GM18520 (cell line): ENCODE measurements around the gene KPRP.

Source experiments
- ATAC-seq: cut with Tn5 transposase; IDR thresholded peaks from one replicate; pipeline ENCODE4 v1.9.1; 2021; ENCODE audit not compliant: unreplicated experiment

Gene KPRP

DNA sequence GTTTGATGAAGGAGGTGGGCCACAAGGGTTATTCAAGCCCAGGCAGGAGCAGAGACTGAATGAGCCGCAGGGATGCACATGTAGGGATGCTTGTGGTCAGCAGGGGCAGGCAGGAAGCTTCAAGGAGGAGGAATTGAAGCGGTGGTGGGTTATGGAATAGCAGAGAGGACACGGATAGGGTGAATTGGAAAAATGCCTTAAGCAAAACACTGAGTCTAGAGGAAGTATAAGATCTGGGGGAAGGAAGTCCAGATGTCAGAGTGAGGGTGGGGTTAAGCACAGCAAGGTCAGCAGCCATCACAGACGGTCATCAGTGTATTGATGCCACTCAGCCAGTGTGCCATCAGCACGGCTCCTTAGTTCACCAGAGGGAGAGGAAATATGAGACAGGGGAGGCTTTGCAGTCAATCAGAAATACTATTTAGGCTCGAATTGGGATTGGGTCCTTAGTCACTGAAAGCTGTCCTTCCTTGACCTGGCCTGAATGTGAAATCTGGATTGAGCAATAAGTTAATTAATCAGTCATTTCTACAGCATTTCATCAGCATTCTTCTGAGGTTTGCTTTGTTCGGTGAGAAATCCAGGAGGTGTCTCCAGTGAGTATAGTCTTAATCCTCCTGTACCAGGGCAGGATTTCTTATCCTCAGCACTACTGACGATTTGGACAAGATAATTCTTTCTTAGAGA is 11.2 kb downstream of the KPRP start:
- no peak for ATAC-seq

DNA sequence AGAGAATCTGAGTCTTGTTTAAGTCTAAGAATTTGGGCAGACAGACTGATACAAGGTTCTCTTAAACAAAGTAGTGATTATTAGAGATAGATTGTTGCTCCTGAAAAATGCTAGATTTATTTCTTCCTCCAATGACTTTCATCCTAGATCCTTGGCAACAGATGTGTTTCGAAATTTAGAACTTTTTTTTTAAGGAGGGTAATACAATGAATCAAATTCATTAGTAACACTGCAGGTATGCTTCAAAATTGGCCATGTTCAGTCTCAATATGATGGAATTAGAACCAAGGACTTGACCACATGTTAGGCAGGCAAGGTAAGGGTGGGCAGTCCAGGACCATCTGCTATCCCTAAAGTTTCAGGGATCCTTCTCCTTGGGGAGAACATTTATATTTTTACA is 12.6 kb downstream of the KPRP start:
- no peak for ATAC-seq

GRCh38 chr1:152774875-152775274 is 17.1 kb downstream of the KPRP start, which contains the start of gene LCE1F:
Gene LCE1F, plus strand, starts transcription at chr1:152775140. Its CDS starts 1,232 bp downstream, at chr1:152776372.
- no peak for ATAC-seq

DNA sequence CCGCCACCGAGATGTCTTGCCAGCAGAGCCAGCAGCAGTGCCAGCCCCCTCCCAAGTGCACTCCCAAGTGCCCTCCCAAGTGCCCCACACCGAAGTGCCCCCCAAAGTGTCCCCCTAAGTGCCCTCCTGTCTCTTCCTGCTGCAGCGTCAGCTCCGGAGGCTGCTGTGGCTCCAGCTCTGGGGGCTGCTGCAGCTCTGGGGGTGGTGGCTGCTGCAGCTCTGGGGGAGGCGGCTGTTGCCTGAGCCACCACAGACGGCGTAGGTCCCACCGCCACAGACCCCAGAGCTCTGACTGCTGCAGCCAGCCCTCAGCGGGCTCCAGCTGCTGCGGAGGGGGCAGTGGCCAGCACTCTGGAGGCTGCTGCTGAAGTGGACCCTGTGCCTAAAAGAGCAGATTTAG is 18.5 kb downstream of the KPRP start:
- ATAC-seq: no peak

DNA sequence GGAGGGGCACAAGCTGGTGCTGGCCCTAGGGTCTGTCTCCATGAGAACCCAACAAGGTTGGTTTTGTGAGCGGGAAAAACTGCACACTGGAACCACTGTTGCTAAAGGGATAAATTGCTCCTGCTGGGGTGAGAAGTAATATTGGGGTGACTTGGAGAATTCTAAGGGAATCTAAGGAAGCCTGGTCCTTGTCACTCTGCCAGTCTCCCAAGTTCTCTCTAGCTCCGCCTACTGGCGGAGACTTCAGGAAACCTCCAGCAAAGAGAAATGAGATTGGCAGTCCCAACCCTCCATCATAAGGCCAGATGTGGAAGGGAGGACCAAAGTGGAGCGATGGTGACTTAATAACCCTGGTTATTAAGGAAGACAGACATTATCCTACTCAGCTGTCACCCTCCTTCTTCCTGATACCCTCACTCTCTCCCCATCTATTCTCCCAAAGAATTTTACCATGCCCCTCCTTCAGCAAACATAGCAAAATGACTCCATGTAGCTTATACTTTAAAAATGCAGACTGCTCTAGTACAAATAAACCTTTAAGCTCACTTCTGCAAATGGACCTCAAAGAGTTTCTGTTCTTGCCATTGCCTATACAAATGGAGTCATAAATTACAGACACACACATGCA is 19.8 kb downstream of the KPRP start:
- no peak for ATAC-seq

- ATAC-seq: no peak
Observed at GRCh38 chr1:152783095-152783494, 25.3 kb downstream of the KPRP start.

DNA sequence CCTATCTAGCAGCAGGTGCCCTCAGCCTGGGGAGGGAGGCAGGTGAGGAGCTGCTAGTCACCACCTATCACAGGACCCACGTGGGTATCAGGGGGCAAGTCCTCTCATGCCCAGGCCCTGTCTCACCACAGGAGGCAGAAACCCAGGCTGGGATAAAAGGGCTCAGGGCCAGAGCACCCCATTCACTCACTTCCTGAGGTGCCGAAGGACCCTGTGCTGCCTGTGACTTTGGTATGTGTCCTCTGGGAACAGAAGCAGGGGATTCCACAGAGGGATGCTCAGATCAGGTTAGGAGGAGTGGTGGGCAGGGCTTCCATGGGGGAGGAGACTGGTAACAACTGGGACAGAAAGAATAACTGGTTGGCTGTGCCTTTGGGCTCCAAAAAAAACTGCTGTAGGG is 28.3 kb downstream of the KPRP start, which contains the start of gene LCE1E:
Gene LCE1E, plus strand, starts transcription at position 181 of the 400 bp plus-strand sequence. CDS start 1,043 bp downstream, outside the sequence.
- no peak for ATAC-seq

DNA sequence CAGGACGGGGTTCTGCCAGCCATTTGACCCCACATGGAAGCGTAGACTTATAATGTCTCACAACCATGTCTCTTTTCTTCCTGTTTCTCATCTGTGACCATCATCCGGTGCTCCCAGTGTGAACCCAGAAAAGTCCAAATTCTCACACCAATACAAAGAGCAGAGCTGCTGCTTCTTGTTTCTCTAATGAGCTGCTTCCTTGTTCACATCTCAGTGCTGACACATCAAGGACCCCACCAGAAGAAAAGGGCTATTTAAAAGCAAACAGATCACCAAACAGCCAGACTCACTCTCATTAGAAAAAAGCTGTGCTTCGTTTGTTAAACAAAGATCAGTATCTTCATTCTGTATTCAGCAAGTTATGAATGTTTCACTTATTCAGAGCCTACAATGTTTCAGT is 37.9 kb downstream of the KPRP start:
- no peak for ATAC-seq

- no peak for ATAC-seq
Observed at GRCh38 chr1:152796421-152796820, 38.6 kb downstream of the KPRP start, which contains the start of gene LCE1D. Gene LCE1D, plus strand, starts transcription at chr1:152796721. Its CDS starts 1,074 bp downstream, at chr1:152797795.

DNA sequence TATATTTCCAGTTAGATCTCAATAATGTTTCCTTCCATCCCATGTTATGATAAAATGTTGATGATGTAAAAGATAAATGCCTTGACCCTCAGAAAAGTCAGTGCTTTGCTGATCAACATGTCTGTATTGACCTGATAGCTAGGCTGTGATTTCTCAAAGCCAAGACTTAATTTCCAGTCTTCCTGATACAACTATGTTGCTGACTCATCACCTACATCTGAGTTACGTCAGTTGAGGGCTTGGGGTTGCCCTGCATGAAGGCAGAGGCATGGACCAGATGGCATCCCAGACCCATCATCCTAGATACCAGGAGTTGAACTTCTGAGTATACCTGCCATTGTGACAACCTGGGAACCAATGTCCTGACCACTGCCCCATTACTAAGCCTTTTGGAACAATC is 43.5 kb downstream of the KPRP start:
- ATAC-seq: no peak

DNA sequence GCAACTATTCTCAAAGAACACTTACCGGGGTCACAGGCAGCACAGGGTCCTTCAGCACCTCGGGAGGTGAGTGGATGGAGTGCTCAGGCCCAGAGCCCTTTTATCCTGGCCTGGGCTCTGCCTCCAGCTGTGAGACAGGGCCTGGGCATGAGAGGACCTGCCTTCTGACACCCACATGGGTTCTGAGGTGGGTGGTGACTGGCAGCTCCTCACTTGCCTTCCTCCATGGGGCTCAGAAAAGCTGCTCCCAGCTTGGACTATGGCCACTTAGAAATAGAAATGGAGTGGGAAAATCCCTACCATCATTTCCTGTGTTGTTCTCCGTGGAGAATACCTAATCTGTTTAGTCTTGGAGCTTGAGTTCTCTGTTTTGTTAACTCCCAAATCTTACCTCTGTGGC is 48.8 kb downstream of the KPRP start, which contains the start of gene LCE1C:
Gene LCE1C, minus strand, starts transcription at position 76 of the 400 bp plus-strand sequence. CDS start 1,173 bp downstream, outside the sequence.
- ATAC-seq: no peak

DNA sequence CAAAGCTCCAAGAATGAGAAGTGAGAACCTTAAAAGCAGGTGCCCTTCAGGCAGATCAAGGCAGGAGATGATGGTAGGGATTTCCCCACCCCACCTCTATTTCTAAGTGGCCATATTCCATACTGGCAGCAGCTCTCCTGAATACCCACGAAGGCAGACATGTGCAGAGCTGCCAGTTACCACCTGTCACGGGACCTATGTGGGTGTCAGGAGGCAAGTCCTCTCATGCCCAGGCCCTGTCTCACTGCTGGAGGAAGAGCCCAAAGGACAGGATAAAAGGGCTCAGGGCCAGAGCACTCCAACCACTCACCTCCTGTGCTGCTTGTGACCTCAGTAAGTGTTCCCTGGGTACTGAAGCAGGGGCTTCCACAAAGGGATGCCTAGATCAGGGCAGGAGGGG is 53.2 kb downstream of the KPRP start:
- no peak for ATAC-seq
